ENCODE measurements around the gene KCNJ15.

KCNJ15 gene

GRCh38 chr21:38291874-38292273 lies 35.1 kb downstream of the KCNJ15 start:
- in situ Hi-C loops (cut with MboI; ENCODE audit: low pct_unique_long_range_greater_than_20kb, low sequenced_read_pairs), result no loop called here
- no peak for DNase-seq

GRCh38 chr21:38293113-38293512 lies 36.3 kb downstream of the KCNJ15 start:
- DNase-seq, result no peak

GRCh38 chr21:38293765-38294164 lies 37.0 kb downstream of the KCNJ15 start:
- DNase-seq, result no peak
- in situ Hi-C loops (cut with MboI; ENCODE audit: low pct_unique_long_range_greater_than_20kb, low sequenced_read_pairs), result no loop called here

More at GRCh38 chr21:38293113-38293512, 36.3 kb downstream of the KCNJ15 start:
- in situ Hi-C loops (cut with MboI; ENCODE audit: low pct_unique_long_range_greater_than_20kb, low sequenced_read_pairs), result no loop called here

GRCh38 chr21:38294609-38295008 lies 37.8 kb downstream of the KCNJ15 start:
- in situ Hi-C loops (cut with MboI; ENCODE audit: low pct_unique_long_range_greater_than_20kb, low sequenced_read_pairs), result no loop called here
- DNase-seq, result no peak

GRCh38 chr21:38295997-38296764 lies 39.4 kb downstream of the KCNJ15 start:
- DNase-seq, result no peak
- in situ Hi-C loops (cut with MboI; ENCODE audit: low pct_unique_long_range_greater_than_20kb, low sequenced_read_pairs), result no loop called here

GRCh38 chr21:38297194-38297631 lies 40.4 kb downstream of the KCNJ15 start:
- DNase-seq, result no peak
- in situ Hi-C loops (cut with MboI; ENCODE audit: low pct_unique_long_range_greater_than_20kb, low sequenced_read_pairs), result no loop called here

GRCh38 chr21:38297871-38298270 lies 41.1 kb downstream of the KCNJ15 start:
- no peak for DNase-seq
- in situ Hi-C loops (cut with MboI; ENCODE audit: low pct_unique_long_range_greater_than_20kb, low sequenced_read_pairs), result no loop called here

GRCh38 chr21:38298832-38299231 lies 42.0 kb downstream of the KCNJ15 start:
- in situ Hi-C loops (cut with MboI; ENCODE audit: low pct_unique_long_range_greater_than_20kb, low sequenced_read_pairs), result no loop called here
- no peak for DNase-seq

- in situ Hi-C loops (cut with MboI; ENCODE audit: low pct_unique_long_range_greater_than_20kb, low sequenced_read_pairs), result no loop called here
- DNase-seq, result no peak
Observed at GRCh38 chr21:38299671-38300070, 42.9 kb downstream of the KCNJ15 start.

- no peak for DNase-seq
- in situ Hi-C loops (cut with MboI; ENCODE audit: low pct_unique_long_range_greater_than_20kb, low sequenced_read_pairs), result no loop called here
Observed at GRCh38 chr21:38300141-38300578, 43.4 kb downstream of the KCNJ15 start.

GRCh38 chr21:38301321-38302214 lies 44.8 kb downstream of the KCNJ15 start:
- in situ Hi-C loops (cut with MboI; ENCODE audit: low pct_unique_long_range_greater_than_20kb, low sequenced_read_pairs), result no loop called here
- no peak for DNase-seq

GRCh38 chr21:38303300-38303699 lies 46.5 kb downstream of the KCNJ15 start:
- in situ Hi-C loops (cut with MboI; ENCODE audit: low pct_unique_long_range_greater_than_20kb, low sequenced_read_pairs), result no loop called here
- DNase-seq, result no peak

- DNase-seq, result no peak
- in situ Hi-C loops (cut with MboI; ENCODE audit: low pct_unique_long_range_greater_than_20kb, low sequenced_read_pairs), result no loop called here
Observed at GRCh38 chr21:38306433-38307141, 49.8 kb downstream of the KCNJ15 start.

- no peak for DNase-seq
- in situ Hi-C loops (cut with MboI; ENCODE audit: low pct_unique_long_range_greater_than_20kb, low sequenced_read_pairs), result no loop called here
Observed at GRCh38 chr21:38307771-38308531, 51.2 kb downstream of the KCNJ15 start.

- DNase-seq, result no peak
- in situ Hi-C loops (cut with MboI; ENCODE audit: low pct_unique_long_range_greater_than_20kb, low sequenced_read_pairs), result no loop called here
Observed at GRCh38 chr21:38308532-38309119, 51.8 kb downstream of the KCNJ15 start.

- in situ Hi-C loops (cut with MboI; ENCODE audit: low pct_unique_long_range_greater_than_20kb, low sequenced_read_pairs), result no loop called here
- DNase-seq, result no peak
Observed at GRCh38 chr21:38310646-38311485, 54.1 kb downstream of the KCNJ15 start.

GRCh38 chr21:38311765-38312164 lies 55.0 kb downstream of the KCNJ15 start:
- in situ Hi-C loops (cut with MboI; ENCODE audit: low pct_unique_long_range_greater_than_20kb, low sequenced_read_pairs), result no loop called here
- no peak for DNase-seq

GRCh38 chr21:38312822-38313221 lies 56.0 kb downstream of the KCNJ15 start:
- no peak for DNase-seq
- in situ Hi-C loops (cut with MboI; ENCODE audit: low pct_unique_long_range_greater_than_20kb, low sequenced_read_pairs), result no loop called here

Measured in KBM-7 (cell line).